Coronary artery (tissue), 2 donors: ENCODE data around the gene ALG14.

Experiments used
- DNase-seq: peaks from one replicate; pipeline ENCODE4 v3.0.0-alpha.2; 2017; ENCODE audit warnings: low spot score
- H3K27ac ChIP-seq, 2 donors: fragments of 200-600 bp; sonication (generic); one replicate each; pipeline ENCODE4 v1.5.1; 2016 to 2019
- H3K4me3 ChIP-seq: fragments of 200-600 bp; sonication (generic); 2 replicates; pipeline ENCODE4 v1.5.1; 2016; ENCODE audit warnings: mild to moderate bottlenecking, moderate library complexity
- TF ChIP-seq, protein P1 (sequence below): fragments of 200-600 bp; sonication (generic); IDR thresholded peaks from one replicate; pipeline ENCODE4 v1.5.1; 2019; ENCODE audit warnings: antibody characterized with exemption

ALG14 gene

GRCh38 chr1:94927405-94928175, 145.2 kb downstream of the ALG14 start:
- H3K4me3 ChIP-seq, result peak overlapping the region; percentile 92
- no peak for DNase-seq
- TF ChIP-seq, protein P1, sequence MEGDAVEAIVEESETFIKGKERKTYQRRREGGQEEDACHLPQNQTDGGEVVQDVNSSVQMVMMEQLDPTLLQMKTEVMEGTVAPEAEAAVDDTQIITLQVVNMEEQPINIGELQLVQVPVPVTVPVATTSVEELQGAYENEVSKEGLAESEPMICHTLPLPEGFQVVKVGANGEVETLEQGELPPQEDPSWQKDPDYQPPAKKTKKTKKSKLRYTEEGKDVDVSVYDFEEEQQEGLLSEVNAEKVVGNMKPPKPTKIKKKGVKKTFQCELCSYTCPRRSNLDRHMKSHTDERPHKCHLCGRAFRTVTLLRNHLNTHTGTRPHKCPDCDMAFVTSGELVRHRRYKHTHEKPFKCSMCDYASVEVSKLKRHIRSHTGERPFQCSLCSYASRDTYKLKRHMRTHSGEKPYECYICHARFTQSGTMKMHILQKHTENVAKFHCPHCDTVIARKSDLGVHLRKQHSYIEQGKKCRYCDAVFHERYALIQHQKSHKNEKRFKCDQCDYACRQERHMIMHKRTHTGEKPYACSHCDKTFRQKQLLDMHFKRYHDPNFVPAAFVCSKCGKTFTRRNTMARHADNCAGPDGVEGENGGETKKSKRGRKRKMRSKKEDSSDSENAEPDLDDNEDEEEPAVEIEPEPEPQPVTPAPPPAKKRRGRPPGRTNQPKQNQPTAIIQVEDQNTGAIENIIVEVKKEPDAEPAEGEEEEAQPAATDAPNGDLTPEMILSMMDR, result no peak
- H3K27ac ChIP-seq, result peak overlapping the region; percentile 94 to 100

DNA sequence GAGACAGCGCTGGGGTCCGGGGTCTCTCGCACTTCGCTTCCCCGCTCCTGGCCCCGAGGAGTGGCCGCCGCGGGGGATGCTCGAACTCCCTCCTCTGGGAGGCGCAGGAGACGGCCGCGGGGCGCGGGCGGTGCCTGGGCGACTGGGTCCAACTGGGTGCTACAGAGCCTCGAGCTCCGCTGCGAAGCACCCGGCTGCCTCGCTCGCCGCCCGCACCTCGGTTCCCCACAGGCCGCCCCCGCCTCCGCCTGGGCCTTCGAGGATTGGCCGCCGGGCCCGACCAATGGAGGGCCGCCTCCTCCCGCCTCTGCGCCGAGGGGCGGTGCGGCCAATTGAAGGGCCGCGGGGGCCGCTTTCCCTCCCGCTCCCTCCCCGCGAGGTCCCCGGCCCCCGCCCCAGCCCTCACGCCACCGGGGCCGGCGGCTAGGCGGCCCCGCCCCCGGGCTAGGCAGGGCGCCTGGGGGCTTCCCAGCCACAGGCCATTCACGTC, 145.8 kb downstream of the ALG14 start, which contains the start of gene CNN3:
CNN3 (minus strand) TSS at position 196 of the 490 bp plus-strand sequence. CDS start 216 bp downstream, outside the sequence.
- DNase-seq, result peak; percentile 94
- TF ChIP-seq, protein P1, result no peak
- peak within 1 kb of the TSS; percentile 92 for H3K4me3 ChIP-seq
- peak within 1 kb of the TSS; percentile 94 to 100 for H3K27ac ChIP-seq

GRCh38 chr1:94926126-94926914, 146.4 kb downstream of the ALG14 start:
- Histone ChIP-seq H3K4me3 (peak overlapping the region; percentile 92), H3K27ac (peak overlapping the region; percentile 94 to 100)
- TF ChIP-seq, protein P1, result no peak
- peak; percentile 82 for DNase-seq

GRCh38 chr1:94925561-94926125, 147.1 kb downstream of the ALG14 start:
- peak overlapping the region; percentile 92 for H3K4me3 ChIP-seq
- DNase-seq, result peak; percentile 85
- TF ChIP-seq, protein P1, result no peak

DNA sequence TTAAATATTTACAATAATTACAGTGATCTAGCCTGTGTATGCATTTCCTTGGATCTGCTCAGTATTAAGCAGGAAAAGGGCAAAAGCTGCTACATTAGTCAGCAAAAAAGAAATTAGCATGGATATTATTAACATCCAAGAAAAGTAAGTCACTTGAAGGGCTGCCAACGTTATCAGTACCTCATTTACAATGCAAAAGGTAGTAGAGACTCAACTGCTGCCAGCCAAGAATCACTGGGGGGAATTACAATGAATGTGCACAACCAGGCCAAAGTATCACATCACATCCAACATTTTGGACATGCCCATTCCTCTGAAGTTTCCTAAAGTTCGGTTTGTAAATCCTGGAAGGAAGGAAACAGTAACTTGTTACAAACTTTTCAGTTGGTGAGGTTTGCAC, 147.7 kb downstream of the ALG14 start:
- peak overlapping the region; percentile 92 for H3K4me3 ChIP-seq
- DNase-seq, result no peak

More at GRCh38 chr1:94925561-94926125, 147.1 kb downstream of the ALG14 start:
- peak overlapping the region; percentile 94 to 100 for H3K27ac ChIP-seq

More for the DNA sequence above, 147.7 kb downstream of the ALG14 start:
- TF ChIP-seq, protein P1, result no peak
- peak overlapping the region; percentile 94 to 100 for H3K27ac ChIP-seq
